Adrenal gland (tissue), 5 donors: Measurements from ENCODE around the gene HADHA.

Source experiments
- POLR2A ChIP-seq, 2 donors: fragments of 450-650 bp; IDR thresholded peaks; one replicate each; pipeline ENCODE4 v1.6.1; 2017; ENCODE audit warnings: antibody characterized with exemption in 2 of 2, mild to moderate bottlenecking in 2 of 2, moderate library complexity in 1 of 2
- TF ChIP-seq, protein P1 (sequence below), 6 experiments: fragments of 450-650 bp in 4 of 6; fragments of 200-600 bp in 2 of 6; sonication (generic) in 1 of 6; IDR thresholded peaks; 1 replicate in 5 of 6; 2 replicates in 1 of 6; pipeline versions ENCODE4 v1.5.1 to v1.8.0; 2016 to 2021; ENCODE audit warnings: antibody characterized with exemption in 6 of 6, mild to moderate bottlenecking in 2 of 6, moderate library complexity in 1 of 6
- donor health status: DM: no; HTN: no; CAD: no.

DNA sequence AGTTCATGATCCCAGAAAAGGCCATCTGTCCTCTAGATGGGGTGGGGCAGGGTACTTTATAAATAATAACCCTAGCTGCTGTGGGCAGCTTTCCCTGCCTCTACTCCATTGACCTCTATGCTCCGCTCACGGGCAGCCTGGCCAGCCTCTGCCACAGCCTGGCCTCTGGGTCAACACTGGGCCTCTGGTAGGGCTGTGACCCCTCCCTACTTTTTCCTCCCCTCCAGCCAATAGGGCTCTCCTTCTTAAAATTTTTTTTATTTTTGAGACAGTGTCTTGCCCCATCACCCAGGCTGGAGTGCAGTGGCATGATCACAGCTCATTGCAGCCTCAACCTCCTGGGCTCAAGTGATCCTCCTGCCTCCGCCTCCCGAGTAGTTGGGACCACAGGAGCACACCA, 75.6 kb downstream of the HADHA start:
- TF ChIP-seq, protein P1, sequence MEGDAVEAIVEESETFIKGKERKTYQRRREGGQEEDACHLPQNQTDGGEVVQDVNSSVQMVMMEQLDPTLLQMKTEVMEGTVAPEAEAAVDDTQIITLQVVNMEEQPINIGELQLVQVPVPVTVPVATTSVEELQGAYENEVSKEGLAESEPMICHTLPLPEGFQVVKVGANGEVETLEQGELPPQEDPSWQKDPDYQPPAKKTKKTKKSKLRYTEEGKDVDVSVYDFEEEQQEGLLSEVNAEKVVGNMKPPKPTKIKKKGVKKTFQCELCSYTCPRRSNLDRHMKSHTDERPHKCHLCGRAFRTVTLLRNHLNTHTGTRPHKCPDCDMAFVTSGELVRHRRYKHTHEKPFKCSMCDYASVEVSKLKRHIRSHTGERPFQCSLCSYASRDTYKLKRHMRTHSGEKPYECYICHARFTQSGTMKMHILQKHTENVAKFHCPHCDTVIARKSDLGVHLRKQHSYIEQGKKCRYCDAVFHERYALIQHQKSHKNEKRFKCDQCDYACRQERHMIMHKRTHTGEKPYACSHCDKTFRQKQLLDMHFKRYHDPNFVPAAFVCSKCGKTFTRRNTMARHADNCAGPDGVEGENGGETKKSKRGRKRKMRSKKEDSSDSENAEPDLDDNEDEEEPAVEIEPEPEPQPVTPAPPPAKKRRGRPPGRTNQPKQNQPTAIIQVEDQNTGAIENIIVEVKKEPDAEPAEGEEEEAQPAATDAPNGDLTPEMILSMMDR (IDR thresholded peaks at IDR 0.05) = no peak
- no peak for TF ChIP-seq POLR2A (IDR thresholded peaks at IDR 0.05)
